ENCODE results near the gene H2BW1.

GRCh38 chrX:104018126-104018525, 4.6 kb upstream of the H2BW1 start:
- TF ChIP-seq CTCF (IDR thresholded peaks at IDR 0.05) (no peak), REST (IDR thresholded peaks at IDR 0.05; ENCODE audit: insufficient read depth in 1 of 2, low read depth in 2 of 2, low read length in 1 of 2) (no peak), POLR2AphosphoS5 (IDR thresholded peaks at IDR 0.05; ENCODE audit: low read depth, low read length) (no peak)

Measured in Panc1 (cell line).